Measurements from ENCODE around the gene CCDC120.

DNA sequence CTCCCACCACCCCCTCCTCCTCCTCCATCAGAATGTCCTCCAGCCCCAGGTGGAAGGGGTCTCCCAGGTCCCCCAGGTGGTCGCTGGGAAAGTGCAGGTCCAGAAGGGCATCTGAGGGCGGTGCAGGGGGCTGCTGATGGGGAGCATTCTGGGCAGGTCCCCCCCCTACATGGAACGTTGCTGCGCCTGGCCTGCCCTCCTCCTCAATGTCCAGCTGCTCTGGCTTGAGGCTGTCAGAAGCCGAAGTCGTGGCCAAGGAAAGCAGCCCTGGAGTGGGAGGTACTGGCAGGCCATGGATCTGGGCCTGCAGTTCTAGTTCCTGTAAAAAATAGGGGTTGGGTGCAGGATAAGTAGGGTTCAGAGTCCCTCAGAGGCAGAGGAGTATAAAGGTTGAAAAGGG is 28.5 kb upstream of the CCDC120 start:
- TF ChIP-seq POLR2A (IDR thresholded peaks at IDR 0.05): no peak
- TF ChIP-seq, protein P1, sequence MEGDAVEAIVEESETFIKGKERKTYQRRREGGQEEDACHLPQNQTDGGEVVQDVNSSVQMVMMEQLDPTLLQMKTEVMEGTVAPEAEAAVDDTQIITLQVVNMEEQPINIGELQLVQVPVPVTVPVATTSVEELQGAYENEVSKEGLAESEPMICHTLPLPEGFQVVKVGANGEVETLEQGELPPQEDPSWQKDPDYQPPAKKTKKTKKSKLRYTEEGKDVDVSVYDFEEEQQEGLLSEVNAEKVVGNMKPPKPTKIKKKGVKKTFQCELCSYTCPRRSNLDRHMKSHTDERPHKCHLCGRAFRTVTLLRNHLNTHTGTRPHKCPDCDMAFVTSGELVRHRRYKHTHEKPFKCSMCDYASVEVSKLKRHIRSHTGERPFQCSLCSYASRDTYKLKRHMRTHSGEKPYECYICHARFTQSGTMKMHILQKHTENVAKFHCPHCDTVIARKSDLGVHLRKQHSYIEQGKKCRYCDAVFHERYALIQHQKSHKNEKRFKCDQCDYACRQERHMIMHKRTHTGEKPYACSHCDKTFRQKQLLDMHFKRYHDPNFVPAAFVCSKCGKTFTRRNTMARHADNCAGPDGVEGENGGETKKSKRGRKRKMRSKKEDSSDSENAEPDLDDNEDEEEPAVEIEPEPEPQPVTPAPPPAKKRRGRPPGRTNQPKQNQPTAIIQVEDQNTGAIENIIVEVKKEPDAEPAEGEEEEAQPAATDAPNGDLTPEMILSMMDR (IDR thresholded peaks at IDR 0.05): no peak
